Dermis blood vessel endothelial cell (primary cell): ENCODE measurements around the gene ST7L. TPM values are rescaled to one million over a fixed set of nuclear protein-coding genes. Genes with fewer than 3 reads are reported as not detected.

ENCODE experiments used
- DNase-seq: peaks from one replicate; pipeline ENCODE4 v3.0.0; 2010
- total RNA-seq: library from RNA; depleted of rRNA; stranded (reverse); fragments of >200 nt; gene quantifications from 2 replicates; pipeline ENCODE4 v1.2.3, GENCODE V29; 2014

Gene ST7L
- total RNA-seq, 1 donor from 2014 or later: 18.4 TPM

DNA sequence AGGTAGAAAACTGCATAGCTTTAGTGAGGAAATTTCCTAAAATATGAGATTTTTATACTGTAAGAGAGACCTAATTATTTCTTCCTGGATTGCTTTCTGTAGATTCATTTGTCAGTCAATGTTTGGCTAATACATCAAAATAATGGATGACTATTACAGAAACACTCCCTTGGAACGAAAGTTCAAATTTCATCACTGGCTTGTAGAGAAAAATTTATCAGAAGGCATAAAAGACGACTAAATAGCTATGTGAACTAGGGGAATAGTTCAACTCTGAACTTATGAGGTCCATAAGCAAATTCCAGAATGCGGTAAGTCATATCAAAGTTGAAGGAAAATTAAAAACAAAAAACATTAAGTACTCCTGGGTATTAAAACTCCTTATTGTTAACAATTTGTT lies 74.2 kb downstream of the ST7L start:
- DNase-seq: peak; percentile 7

- peak; percentile 92 for DNase-seq
Observed at GRCh38 chr1:112544011-112544688, 74.8 kb downstream of the ST7L start.

DNA sequence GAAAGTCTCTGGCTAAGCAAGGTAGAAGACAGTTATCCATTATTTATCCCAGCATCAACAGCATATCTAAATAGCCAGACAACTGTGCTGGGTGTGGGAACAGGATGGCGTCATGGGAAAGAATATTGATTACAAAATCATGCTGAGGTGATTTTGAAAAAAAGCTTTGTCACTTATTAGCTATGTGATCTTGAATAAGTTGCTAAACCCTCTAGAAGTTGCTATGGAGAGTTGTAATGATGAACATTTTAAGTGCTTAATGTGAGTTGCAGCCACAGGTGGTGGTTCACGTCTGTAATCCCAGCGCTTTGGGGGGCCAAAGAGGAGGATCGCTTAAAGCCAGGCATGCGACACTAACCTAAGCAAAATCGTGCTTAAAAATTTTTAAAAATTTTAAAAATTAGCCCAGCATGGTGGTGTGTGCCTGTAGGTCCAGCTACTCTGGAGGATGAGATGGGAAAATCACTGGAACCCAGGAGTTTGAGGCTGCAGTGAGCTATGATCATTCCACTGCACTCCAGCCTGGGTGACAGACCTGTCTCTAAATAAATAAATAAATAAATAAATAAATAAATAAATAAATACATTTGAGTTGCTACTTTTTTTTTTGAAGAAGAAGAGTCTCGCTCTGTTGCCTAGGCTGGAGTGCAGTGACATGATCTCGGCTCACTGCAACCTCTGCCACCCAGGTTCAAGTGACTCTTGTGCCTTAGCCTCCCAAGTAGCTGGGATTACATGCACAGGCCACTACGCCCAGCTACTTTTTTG lies 76.6 kb downstream of the ST7L start:
- no peak for DNase-seq

GRCh38 chr1:112541299-112541698 lies 77.6 kb downstream of the ST7L start:
- no peak for DNase-seq

- DNase-seq: no peak
Observed at GRCh38 chr1:112540226-112540794, 78.6 kb downstream of the ST7L start.

DNA sequence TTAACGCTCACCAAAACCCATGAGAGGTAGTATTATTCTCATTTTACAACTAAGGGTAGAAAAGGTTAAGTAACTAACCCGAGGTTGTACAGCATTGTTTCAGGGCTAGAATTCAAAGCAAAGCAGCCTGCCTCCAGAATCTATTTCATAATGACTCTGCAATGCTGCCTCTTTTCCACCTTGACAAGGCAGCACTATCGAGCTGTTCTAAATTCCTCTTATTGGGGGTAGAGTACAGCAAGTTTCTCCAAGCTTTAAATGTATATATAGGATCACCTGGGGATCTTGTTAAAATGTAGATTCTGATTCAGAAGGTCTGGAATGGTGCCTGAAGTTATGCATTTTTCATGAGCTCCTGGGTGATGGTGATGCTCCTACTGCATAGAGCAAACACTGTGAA lies 80.1 kb downstream of the ST7L start:
- no peak for DNase-seq

GRCh38 chr1:112537456-112537855 lies 81.5 kb downstream of the ST7L start:
- no peak for DNase-seq

DNA sequence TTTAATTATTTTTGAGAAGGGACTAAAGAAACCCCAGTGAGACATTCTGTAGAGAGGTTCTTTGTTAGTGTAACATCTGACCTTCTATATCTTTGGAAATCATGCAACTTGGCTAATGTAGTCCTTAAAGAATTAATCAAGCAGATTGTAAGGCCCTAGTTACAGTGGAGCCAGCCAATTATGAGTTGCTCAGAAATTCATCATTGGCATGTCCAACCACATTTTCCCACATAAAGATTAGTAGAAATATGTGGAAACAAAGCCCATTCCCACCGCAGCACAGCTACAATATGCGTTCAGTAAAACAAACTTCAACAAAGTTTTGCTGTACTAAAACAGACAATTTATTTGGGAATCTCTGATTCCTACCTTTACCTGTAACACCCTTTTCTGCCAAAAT lies 82.4 kb downstream of the ST7L start:
- no peak for DNase-seq

DNA sequence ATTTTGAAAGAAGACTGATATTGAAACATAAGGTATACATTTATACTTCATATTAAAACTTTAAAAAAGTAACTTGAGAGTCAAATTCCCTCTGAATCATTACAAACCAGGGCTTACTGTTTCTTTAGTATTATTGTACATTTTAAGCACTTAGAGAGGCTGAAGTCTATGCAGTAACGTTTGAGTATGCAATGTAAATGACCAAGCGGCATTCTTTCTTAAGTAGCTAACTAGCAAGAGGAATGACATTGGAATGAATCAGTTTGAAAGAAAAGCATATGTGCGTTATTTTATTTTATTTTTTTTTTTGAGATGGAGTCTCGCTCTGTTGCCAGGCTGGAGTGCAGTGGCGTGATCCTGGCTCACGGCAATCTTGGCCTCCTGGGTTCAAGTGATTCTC lies 85.9 kb downstream of the ST7L start:
- DNase-seq: no peak

GRCh38 chr1:112532064-112532463 lies 86.9 kb downstream of the ST7L start:
- no peak for DNase-seq

DNA sequence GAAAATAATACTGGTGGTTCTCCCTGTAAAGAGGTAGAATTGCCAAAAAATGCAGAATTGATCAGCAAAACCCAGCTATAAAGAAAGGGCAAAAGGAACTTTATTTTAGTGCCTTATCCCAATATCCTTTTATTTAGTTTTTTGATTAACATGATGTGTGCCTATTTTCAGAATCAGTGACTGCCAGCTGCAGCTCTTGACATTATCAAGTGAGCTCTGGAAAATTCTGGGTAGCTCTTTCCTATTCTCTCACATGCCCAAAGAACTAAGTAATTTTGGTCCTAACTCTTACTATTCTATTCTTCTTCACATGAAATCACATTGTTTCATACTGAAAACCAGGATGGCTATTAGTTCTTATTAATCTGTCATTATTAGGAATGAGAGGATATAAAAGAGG lies 88.1 kb downstream of the ST7L start:
- no peak for DNase-seq

GRCh38 chr1:112529301-112529700 lies 89.6 kb downstream of the ST7L start:
- DNase-seq: no peak

DNA sequence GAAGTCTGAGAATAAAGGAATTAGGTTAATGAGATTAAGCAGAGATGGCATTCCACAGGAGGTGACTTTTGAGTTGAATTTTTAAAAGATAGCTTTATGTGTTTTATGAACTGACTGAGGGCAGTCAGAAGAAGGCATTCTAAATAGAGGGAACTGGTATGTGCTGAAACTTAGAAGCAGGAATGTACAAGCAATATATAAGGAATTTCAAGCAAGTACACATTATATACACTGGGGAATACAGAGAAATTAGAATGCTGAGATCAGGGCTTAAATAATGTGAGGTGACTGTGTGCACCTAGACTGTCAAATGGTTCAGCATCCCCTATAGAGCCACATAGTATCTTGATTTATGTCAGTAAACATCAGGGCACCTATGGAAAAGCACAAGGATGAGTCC lies 90.9 kb downstream of the ST7L start:
- DNase-seq: no peak

DNA sequence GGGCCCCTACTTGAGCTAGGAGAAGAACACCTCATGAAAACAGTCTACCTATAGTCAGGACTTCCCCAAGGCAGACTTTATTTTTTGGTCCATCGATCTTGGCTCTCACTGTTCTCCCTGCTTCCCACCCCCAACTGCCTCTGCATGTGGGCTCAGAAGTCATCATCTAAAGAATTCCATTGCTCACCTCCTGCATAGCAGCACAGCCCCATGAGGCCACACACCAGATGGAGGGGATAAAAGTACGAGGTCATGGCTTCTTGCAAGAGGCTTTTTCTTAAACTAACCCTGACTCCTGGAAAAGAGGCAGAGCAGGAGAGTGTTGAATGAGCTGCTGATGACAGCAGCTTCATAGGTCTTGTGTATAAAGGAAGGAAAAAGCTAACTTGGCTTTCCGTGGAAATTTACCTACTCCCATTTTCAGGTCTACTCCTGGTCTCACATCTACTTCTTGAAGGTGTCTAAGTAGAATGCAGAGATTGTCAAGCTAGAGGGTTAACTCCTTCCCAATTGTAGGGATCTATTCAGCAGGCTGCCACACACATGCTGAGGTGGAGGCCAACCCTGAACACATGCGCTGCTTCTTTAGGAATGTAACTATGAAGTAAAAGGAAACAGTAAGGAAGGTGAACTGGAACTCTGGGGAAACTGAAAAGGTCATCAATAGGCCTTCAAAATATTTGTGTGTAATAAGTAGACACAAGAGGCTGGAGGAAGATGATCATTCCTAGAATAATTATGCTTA lies 91.5 kb downstream of the ST7L start:
- DNase-seq: no peak

- no peak for DNase-seq
Observed at GRCh38 chr1:112524986-112525385, 94.0 kb downstream of the ST7L start.

DNA sequence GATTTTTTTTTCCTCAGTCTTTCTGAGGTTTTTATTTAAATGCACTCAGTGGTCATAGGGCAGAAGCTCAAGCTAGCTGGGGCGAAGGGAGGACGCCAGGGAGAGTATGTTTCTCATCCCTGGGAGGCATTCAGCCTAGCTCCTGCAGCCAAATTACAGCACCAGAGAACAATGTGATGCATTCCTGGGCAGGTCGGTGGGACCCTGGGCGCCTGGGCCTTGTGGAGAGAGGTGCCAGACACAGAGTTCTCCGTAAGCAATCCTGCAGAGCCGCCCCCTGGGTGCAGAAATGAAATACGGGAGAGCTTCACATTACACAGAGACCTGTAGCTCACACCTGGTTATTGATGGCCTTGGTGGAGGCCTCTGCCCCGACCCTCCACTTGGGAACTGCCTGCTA lies 94.7 kb downstream of the ST7L start:
- no peak for DNase-seq

- DNase-seq: no peak
Observed at GRCh38 chr1:112522621-112523020, 96.3 kb downstream of the ST7L start.

- no peak for DNase-seq
Observed at GRCh38 chr1:112520166-112520565, 98.8 kb downstream of the ST7L start.

- no peak for DNase-seq
Observed at GRCh38 chr1:112518186-112518585, 100.8 kb downstream of the ST7L start.

DNA sequence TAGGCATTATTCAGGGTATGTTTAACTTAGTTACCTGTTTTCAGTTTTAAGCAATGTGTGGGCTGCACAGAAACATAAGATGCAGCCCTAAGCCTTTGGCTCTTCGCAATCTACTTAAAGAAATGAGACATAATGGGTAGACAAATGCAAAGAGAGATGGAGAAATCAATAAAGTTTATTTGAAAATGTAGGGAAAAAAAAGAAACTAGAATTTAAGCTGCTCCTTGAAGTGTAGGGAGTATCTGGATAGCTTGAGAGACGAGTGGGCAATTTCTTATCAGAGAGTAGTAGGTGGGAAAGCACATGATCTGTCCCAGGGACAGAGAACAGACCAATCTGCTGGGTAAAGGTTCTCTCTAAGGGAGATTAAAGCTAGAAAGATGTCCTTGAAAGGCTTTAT lies 101.3 kb downstream of the ST7L start:
- DNase-seq: no peak

DNA sequence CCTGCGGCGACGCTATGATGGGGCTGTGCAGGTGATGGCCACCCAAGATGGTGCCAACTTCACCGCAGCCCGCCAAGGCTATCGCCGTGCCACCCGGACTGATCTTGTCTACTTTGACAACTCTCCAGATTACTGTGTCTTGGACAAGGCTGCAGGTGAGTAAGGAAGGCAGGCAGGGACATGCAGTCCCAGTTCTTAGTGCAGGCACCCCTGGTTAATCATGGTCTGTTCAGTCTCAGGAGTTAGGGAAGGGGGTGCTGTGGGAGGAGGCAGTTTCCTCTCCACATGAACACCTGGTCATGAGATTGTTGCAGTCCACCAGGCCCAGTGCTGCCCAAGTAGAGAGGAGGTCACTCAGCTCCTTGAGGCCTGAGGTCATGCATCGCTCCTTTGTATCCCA lies 101.7 kb downstream of the ST7L start:
- DNase-seq: no peak

- no peak for DNase-seq
Observed at GRCh38 chr1:112516141-112516540, 102.8 kb downstream of the ST7L start.

GRCh38 chr1:112515311-112516009 lies 103.5 kb downstream of the ST7L start:
- peak; percentile 46 for DNase-seq
